Mesendoderm (in vitro differentiated cells): ENCODE measurements around the gene PON3.

ENCODE experiments used
- DNase-seq: peaks from one replicate; pipeline ENCODE4 v3.0.0; 2013
- H2AK5ac ChIP-seq: 2 replicates; pipeline ENCODE4 v1.6.1; 2013; ENCODE audit warnings: low read length, inconsistent platforms
- H2BK120ac ChIP-seq: 2 replicates; pipeline ENCODE4 v1.6.1; 2013; ENCODE audit warnings: low read depth, mild to moderate bottlenecking, low read length, moderate library complexity, mixed read lengths
- H2BK15ac ChIP-seq: replicated peaks from 2 replicates; pipeline ENCODE4 v1.6.1; 2013; ENCODE audit warnings: low read depth, mild to moderate bottlenecking, moderate library complexity
- H2BK5ac ChIP-seq: 2 replicates; pipeline ENCODE4 v1.6.1; 2013; ENCODE audit warnings: low read length, inconsistent platforms
- H3K18ac ChIP-seq: 2 replicates; pipeline ENCODE4 v1.6.1; 2013; ENCODE audit warnings: mild to moderate bottlenecking, low read length, mixed read lengths
- H3K23ac ChIP-seq: one replicate; pipeline ENCODE4 v1.6.1; 2013; ENCODE audit warnings: low read length
- H3K27ac ChIP-seq: 2 replicates; pipeline ENCODE4 v1.5.1; 2013; ENCODE audit warnings: low read depth, mild to moderate bottlenecking, inconsistent platforms, low read length, moderate library complexity
- H3K27me3 ChIP-seq: 2 replicates; pipeline ENCODE4 v1.6.1; 2013; ENCODE audit warnings: low read length, control low read depth, mild to moderate bottlenecking, inconsistent platforms; ENCODE audit not compliant: insufficient read depth, poor library complexity
- H3K36me3 ChIP-seq: 2 replicates; pipeline ENCODE4 v1.6.1; 2013; ENCODE audit warnings: low read length, inconsistent platforms; ENCODE audit not compliant: control insufficient read depth, insufficient read depth
- H3K4ac ChIP-seq: one replicate; pipeline ENCODE4 v1.6.1; 2013; ENCODE audit warnings: low read depth, mild to moderate bottlenecking, low read length, moderate library complexity
- H3K4me1 ChIP-seq: 2 replicates; pipeline ENCODE4 v1.6.1; 2013; ENCODE audit warnings: low read depth, low read length, inconsistent platforms; ENCODE audit not compliant: control insufficient read depth
- H3K4me2 ChIP-seq: 2 replicates; pipeline ENCODE4 v1.6.1; 2013; ENCODE audit warnings: low read length
- H3K4me3 ChIP-seq: 2 replicates; pipeline ENCODE4 v1.5.1; 2013; ENCODE audit warnings: mild to moderate bottlenecking, low read length
- H3K56ac ChIP-seq: one replicate; pipeline ENCODE4 v1.6.1; 2013; ENCODE audit warnings: low read length
- H3K79me1 ChIP-seq: 2 replicates; pipeline ENCODE4 v1.6.1; 2013; ENCODE audit warnings: low read length, inconsistent platforms
- H3K79me2 ChIP-seq: 2 replicates; pipeline ENCODE4 v1.6.1; 2013; ENCODE audit warnings: mild to moderate bottlenecking, low read length; ENCODE audit not compliant: control insufficient read depth, insufficient read depth
- H3K9ac ChIP-seq: 2 replicates; pipeline ENCODE4 v1.6.1; 2013; ENCODE audit warnings: low read length, inconsistent platforms
- H4K5ac ChIP-seq: one replicate; pipeline ENCODE4 v1.6.1; 2013; ENCODE audit warnings: low read length
- H4K8ac ChIP-seq: one replicate; pipeline ENCODE4 v1.6.1; 2013; ENCODE audit warnings: low read depth, mild to moderate bottlenecking, control low read depth, low read length, moderate library complexity
- WGBS: extraction: QIAGEN DNeasy Blood & Tissue Kit; methylation state at CpG from one replicate; pipeline ENCODE4 v1.1.7; 2013; ENCODE audit warnings: low lambda C conversion rate, missing lambda C conversion rate; ENCODE audit not compliant: insufficient coverage; ENCODE audit errors: extremely low coverage; 5-methylcytosine and 5-hydroxymethylcytosine counted together

The PON3 gene

DNA sequence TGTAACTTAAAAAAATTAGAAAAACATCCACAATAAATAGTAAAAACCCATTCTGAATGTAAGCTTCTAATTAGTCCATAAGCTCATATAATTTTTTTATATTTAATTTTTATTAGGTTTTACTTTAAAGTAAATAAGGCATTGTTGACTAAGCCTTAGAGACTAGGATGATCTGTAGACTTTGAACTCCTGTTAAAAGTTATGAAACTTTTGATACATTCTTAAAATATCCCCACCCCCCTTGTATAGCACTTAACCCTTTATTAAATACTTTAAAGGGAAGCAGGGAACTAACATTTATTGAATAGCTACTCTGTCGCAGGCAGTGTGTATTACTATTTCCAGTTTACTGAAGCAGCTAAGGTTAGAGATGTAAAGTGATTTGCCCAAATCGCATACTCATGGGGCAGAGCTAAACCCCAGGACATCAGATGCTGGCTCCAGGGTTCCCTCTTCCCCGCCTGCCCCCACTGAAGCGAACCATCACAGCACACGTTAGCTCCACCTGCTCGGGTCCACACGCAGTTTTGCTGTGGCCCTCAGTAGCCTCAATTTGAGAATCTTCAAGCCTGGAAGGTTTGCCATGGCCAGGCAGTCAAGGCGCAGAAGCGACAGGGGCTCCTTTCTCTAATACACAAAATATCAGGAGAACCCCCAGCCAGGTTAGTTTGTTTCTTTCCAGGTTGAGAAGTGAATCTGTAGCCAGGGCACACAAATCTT lies 72.6 kb downstream of the PON3 start:
- Histone ChIP-seq H3K27ac (no peak overlapping the region), H2BK15ac (no peak overlapping the region), H3K9ac (no peak overlapping the region), H3K4me2 (no peak overlapping the region), H3K27me3 (no peaks in the 10 kb centered on the region), H2BK5ac (no peak overlapping the region), H4K5ac (no peak overlapping the region), H4K8ac (no peak overlapping the region), H3K18ac (no peak overlapping the region), H2BK120ac (no peak overlapping the region), H3K4me1 (no peaks in the 10 kb centered on the region), H3K79me1 (no peaks in the 10 kb centered on the region), H3K4me3 (no peak overlapping the region), H3K56ac (no peak overlapping the region), H3K36me3 (no peaks in the 10 kb centered on the region), H3K79me2 (no peaks in the 10 kb centered on the region), H3K4ac (no peak overlapping the region), H2AK5ac (no peak overlapping the region), H3K23ac (no peak overlapping the region)
- no CpG with 5 or more reads among the region's 9 CpGs for whole genome bisulfite sequencing
- DNase-seq: no peak

DNA sequence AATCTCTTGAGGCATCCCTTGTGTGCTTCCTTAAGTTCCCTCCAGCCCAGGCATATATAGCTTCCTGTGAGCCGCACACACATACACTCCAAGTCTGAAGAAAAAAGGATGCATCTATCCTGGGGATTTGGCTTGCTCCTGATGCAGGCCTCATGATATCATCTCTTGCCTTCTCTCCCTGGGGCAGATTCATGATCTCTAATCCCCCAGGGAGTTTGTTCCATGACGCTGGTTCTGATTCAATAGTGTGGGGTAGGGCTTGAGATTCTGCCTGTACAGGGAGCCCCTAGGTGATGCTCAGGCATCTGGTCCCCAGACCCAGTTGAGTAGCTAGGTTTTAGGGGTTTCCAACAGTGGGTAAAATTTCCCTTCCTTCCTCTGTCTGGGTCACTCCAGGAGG lies 73.3 kb downstream of the PON3 start:
- Histone ChIP-seq H4K8ac (no peak overlapping the region), H3K4me3 (no peak overlapping the region), H3K79me2 (no peaks in the 10 kb centered on the region), H3K27ac (no peak overlapping the region), H2BK5ac (no peak overlapping the region), H3K79me1 (no peaks in the 10 kb centered on the region), H3K36me3 (no peaks in the 10 kb centered on the region), H3K9ac (no peak overlapping the region), H3K4ac (no peak overlapping the region), H3K18ac (no peak overlapping the region), H3K23ac (no peak overlapping the region), H2BK15ac (no peak overlapping the region), H3K4me1 (no peaks in the 10 kb centered on the region), H3K56ac (no peak overlapping the region), H2AK5ac (no peak overlapping the region), H4K5ac (no peak overlapping the region), H2BK120ac (no peak overlapping the region), H3K27me3 (no peaks in the 10 kb centered on the region), H3K4me2 (no peak overlapping the region)
- no peak for DNase-seq
- no CpG with 5 or more reads among the region's 2 CpGs for WGBS

- Histone ChIP-seq H3K4me1 (no peaks in the 10 kb centered on the region), H3K27ac (no peak overlapping the region), H3K4ac (no peak overlapping the region), H3K79me1 (no peaks in the 10 kb centered on the region), H3K4me2 (no peak overlapping the region), H2AK5ac (no peak overlapping the region), H3K79me2 (no peaks in the 10 kb centered on the region), H3K18ac (no peak overlapping the region), H3K56ac (no peak overlapping the region), H3K9ac (no peak overlapping the region), H2BK5ac (no peak overlapping the region), H2BK15ac (no peak overlapping the region), H3K23ac (no peak overlapping the region), H3K36me3 (no peaks in the 10 kb centered on the region), H2BK120ac (no peak overlapping the region), H4K8ac (no peak overlapping the region), H3K4me3 (no peak overlapping the region), H3K27me3 (no peaks in the 10 kb centered on the region), H4K5ac (no peak overlapping the region)
- WGBS: no CpG with 5 or more reads among the region's 8 CpGs
- no peak for DNase-seq
Observed at GRCh38 chr7:95322396-95322795, 73.8 kb downstream of the PON3 start.

DNA sequence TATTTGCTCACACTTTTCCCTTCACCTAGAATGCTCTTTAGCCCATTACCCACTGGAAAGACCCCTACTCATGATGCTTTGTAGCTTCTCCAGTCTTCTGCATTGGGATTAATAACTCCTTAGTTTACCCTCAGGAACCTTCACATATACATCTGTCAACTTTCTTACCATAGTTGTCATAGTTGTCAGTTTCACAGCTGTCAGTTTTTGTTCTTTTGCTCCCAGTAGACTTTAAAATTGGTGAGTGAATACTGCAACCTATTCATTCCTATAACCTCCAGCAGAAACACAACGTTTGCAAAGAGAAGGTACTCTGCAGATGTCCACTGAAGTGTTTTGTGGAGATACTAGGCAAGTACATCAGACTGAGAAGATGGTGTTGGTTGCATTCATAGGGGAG lies 74.5 kb downstream of the PON3 start:
- H3K4ac ChIP-seq: no peak overlapping the region
- no peak overlapping the region for H3K4me3 ChIP-seq
- H3K23ac ChIP-seq: no peak overlapping the region
- H2BK5ac ChIP-seq: no peak overlapping the region
- no peaks in the 10 kb centered on the region for H3K27me3 ChIP-seq
- H3K79me1 ChIP-seq: no peaks in the 10 kb centered on the region
- H3K4me1 ChIP-seq: no peaks in the 10 kb centered on the region
- no peak overlapping the region for H3K56ac ChIP-seq
- DNase-seq: no peak
- no peaks in the 10 kb centered on the region for H3K36me3 ChIP-seq
- no peaks in the 10 kb centered on the region for H3K79me2 ChIP-seq
- no peak overlapping the region for H3K18ac ChIP-seq
- no peak overlapping the region for H3K4me2 ChIP-seq
- WGBS: no CpG with 5 or more reads among the region's 1 CpG
- H3K27ac ChIP-seq: no peak overlapping the region
- no peak overlapping the region for H3K9ac ChIP-seq
- H4K8ac ChIP-seq: no peak overlapping the region
- H2BK15ac ChIP-seq: no peak overlapping the region
- no peak overlapping the region for H4K5ac ChIP-seq
- no peak overlapping the region for H2AK5ac ChIP-seq
- no peak overlapping the region for H2BK120ac ChIP-seq

DNA sequence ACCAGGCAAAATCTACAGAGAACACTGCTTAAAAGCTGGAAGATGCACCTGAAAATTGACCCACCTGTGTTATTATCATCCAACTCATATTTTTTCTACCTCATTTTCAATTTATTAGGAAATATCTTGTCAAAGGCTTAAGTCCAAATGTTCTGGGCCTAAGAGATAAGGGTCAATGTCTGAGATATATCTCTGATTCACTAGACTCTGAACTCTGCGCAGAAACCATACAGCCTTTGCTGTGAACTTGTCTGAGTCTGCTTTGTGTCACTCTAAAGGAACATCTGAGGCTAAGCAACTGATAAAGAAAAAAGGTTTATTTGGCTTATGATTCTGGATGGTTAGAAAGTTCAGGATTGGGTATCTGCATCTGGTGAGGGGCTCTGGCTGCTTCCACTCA lies 75.5 kb downstream of the PON3 start:
- Histone ChIP-seq H3K79me1 (no peaks in the 10 kb centered on the region), H4K5ac (no peak overlapping the region), H3K4me3 (no peak overlapping the region), H2BK5ac (no peak overlapping the region), H3K4me1 (no peaks in the 10 kb centered on the region), H3K56ac (no peak overlapping the region), H3K18ac (no peak overlapping the region), H3K27me3 (no peaks in the 10 kb centered on the region), H2BK120ac (no peak overlapping the region), H3K4me2 (no peak overlapping the region), H3K79me2 (no peaks in the 10 kb centered on the region), H3K4ac (no peak overlapping the region), H3K27ac (no peak overlapping the region), H3K36me3 (no peaks in the 10 kb centered on the region), H3K9ac (no peak overlapping the region), H2BK15ac (no peak overlapping the region), H3K23ac (no peak overlapping the region), H2AK5ac (no peak overlapping the region), H4K8ac (no peak overlapping the region)
- DNase-seq: no peak
- no CpG with 5 or more reads among the region's 1 CpG for WGBS

DNA sequence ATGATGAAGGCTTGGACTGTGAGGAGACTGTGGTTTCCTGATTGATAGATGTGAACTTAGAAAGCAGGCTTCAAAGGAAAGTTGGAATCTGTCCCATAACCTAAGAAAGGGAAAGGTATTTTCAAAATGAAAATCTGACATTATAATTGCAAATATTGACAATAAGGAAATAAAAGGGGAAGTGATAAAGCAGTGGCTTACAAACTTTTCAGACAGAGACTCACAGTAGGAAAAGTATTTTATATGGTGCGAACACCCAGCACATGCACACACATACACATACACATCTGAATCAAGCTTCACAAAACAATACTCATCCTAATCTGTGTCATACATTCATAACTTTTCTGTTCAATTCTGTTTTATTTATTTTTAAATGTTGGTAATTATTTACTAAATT lies 76.6 kb downstream of the PON3 start:
- H3K4me1 ChIP-seq: no peaks in the 10 kb centered on the region
- H3K79me1 ChIP-seq: no peaks in the 10 kb centered on the region
- no peak overlapping the region for H2BK5ac ChIP-seq
- WGBS: no CpG with 5 or more reads among the region's 1 CpG
- no peak overlapping the region for H3K56ac ChIP-seq
- no peak for DNase-seq
- no peak overlapping the region for H2BK120ac ChIP-seq
- no peaks in the 10 kb centered on the region for H3K27me3 ChIP-seq
- no peak overlapping the region for H2BK15ac ChIP-seq
- H3K4ac ChIP-seq: no peak overlapping the region
- no peak overlapping the region for H3K9ac ChIP-seq
- H3K18ac ChIP-seq: no peak overlapping the region
- H4K8ac ChIP-seq: no peak overlapping the region
- H2AK5ac ChIP-seq: no peak overlapping the region
- no peak overlapping the region for H3K27ac ChIP-seq
- no peak overlapping the region for H4K5ac ChIP-seq
- H3K4me2 ChIP-seq: no peak overlapping the region
- H3K36me3 ChIP-seq: no peaks in the 10 kb centered on the region
- no peak overlapping the region for H3K4me3 ChIP-seq
- H3K23ac ChIP-seq: no peak overlapping the region
- no peaks in the 10 kb centered on the region for H3K79me2 ChIP-seq
